ENCODE data around the gene TPT1.
"Not testable (repeated sequence)": the region's sequence is repeated elsewhere in the genome, so short reads cannot be mapped to it uniquely, and the experiment has no call there.

TPT1 gene

DNA sequence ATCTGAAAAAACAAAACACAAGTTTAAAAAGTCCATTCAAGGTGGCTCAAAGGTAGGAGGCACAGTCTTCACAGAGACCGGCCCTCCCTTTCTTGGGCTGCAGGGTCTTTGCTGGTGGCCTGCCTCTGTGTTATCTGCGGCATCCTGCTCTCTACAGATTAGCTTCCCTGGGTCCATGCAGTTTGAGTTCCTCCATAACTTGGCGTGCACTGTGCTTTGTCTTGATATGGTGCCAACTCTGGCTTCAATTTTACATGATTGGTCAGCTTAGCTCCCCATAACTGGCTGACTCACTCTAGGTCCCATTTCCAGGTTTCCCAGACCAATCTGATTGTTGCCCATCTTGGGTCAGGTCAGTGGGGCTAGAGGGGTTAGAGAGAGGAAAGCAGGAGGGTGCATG, 41.8 kb downstream of the TPT1 start:
- DNase-seq = no peak

DNA sequence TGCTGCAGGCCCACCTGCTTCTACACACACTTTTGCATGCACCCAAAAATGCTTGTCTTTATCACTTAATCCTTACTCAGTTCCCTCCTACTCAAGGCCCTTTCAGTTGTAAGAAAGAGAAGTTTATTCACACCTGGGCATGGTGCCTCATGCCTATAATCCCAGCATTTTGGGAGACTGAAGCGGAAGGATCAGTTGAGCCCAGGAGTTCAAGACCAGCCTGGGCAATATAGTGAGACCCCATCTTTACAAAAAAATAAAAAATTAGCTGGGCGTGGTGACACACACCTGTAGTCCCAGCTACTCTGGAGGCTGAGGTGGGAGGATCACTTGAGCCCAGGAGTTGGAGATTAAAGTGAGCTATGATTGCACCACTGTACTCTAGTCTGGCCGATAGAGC, 42.4 kb downstream of the TPT1 start:
- DNase-seq = not testable (repeated sequence)

DNA sequence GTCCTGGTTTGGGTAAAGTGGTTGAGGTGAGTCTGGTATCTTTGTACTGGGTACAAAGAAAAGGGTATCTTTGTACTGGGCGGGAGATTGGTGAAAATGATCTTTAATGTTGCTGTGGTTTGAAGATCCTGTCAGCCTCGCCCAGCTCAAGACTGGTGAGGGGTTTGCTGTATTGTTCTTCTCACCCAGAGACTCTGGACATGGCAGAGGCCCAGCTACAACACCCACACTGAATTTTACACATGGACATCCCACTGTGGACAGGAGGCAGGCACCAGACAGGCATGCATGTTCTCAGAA, 42.8 kb downstream of the TPT1 start:
- no peak for DNase-seq

DNA sequence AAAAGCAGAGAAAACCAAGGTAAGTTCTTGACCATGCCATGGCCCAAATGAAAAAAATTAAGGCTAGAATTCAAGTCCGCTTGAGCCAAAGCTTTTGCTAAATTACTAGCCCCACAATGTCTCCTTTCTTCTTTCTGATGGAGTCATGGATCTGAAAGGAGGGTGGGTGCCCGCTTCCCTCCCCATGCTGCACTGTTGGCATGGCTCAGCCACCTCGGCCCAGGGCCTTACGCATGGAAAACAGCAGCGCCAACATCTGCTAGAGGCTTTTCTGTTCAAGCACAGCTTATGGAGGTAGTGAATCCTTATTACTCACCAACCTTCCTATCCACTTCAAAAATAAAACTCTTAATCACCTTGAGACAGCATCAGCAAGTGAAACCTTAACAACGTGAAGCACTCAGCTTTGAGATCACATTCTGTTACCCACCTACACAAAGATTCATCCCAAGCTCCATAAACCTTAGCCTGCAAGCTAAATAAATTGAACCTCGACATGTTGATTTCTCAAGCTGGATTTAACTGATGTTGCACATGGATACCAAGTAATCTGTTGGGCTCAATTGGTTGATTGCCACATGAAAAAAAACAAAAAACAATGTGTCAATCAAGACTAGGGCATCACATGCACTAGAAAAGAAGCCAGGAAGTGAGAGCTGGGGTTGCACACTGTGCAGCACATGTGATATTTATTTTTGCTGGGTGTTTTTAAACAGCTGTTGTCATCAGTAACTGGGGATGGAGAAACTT, 43.4 kb downstream of the TPT1 start:
- no peak for DNase-seq

DNA sequence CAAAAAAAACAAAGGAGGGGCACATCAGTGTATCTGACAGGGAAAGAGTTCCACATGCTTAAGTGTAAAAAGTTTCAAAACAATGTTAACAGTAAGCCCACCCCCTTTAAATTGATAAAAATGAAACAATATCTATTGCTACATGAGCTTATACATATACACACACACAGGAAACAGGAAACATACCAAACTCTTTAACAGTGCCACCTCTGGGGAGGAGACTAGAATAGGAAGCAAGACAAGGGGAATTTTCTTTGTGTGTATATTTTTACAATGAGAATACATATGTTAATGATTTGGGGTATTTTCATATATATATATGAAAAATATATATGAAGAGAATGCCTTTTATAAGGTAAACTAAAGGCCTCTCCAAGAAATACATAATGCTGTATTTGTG, 44.7 kb downstream of the TPT1 start:
- no peak for DNase-seq

DNA sequence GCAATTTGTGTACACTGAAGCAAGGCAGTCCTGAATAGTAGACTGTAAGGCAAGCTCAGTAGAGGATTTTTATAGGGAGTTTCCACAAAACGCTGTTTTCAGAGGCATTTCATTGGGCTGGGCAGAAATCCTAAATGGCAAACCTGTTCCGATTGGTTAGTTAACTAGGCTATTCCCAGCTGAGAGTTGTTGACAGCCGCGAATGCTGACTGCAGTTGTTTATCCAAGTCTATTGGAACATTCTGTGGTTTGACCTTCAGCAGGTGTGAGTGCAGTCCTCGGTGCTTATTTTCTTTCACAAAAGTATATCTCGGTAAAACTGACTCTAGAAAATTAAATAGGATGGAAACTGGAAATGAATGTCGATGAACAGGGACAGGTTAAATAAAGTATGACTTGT, 45.4 kb downstream of the TPT1 start:
- no peak for DNase-seq

DNA sequence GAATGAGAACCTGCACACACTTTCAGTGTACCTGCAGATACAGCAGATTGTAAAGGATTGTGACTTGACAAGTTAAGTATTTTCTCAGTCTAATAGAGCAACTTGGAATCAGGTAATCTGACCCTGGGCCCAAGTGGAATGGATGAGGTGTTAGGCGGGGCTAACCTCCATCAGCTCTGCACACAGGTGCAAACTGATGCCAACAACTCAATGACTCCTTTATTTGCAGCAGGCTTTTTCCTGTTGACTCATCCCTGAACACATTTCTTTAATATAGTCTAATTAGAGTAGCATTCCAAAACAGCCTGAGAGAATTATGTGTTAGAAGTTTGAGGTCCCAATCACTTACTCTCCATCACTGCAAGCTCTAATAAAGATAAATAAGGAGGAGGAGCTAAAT, 48.8 kb downstream of the TPT1 start:
- no peak for DNase-seq

DNA sequence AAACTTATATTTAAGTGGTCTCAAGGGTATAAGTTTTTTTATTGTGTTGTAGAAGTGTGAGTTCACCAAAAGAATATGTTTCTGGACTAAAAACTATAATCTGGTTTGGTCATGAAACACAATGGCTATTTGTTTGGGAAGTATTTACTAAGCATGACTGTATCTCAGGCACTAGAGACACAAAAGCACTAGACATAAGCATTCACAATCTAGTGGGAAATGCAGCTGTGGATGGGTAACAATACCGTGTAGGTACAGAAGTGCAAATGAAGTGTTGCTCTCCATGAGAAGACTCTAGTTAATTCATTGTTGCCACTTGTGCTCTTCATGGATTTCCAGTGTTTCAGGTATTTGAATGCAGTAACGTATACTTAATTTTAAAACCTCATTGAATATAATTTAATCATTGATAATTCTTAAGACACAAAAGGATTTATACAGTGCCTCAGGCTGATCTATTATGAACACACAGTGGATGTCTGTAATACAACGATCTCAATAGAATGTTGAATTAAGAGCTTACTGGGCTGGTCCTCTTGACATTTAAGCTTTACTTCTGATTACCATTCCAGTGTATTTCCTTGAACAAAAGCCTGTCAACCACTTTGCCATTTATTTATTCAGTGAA, 50.9 kb downstream of the TPT1 start:
- DNase-seq = no peak
